GM19043 (cell line): ENCODE results near the gene DPP8.

ENCODE experiments used
- ATAC-seq: cut with Tn5 transposase; IDR thresholded peaks from one replicate; pipeline ENCODE4 v1.9.1; 2021; ENCODE audit warnings: low read depth; ENCODE audit not compliant: unreplicated experiment

Gene DPP8

GRCh38 chr15:65434201-65434600 lies 83.3 kb downstream of the DPP8 start:
- no peak for ATAC-seq

GRCh38 chr15:65431731-65432130 lies 85.8 kb downstream of the DPP8 start:
- ATAC-seq, result no peak

DNA sequence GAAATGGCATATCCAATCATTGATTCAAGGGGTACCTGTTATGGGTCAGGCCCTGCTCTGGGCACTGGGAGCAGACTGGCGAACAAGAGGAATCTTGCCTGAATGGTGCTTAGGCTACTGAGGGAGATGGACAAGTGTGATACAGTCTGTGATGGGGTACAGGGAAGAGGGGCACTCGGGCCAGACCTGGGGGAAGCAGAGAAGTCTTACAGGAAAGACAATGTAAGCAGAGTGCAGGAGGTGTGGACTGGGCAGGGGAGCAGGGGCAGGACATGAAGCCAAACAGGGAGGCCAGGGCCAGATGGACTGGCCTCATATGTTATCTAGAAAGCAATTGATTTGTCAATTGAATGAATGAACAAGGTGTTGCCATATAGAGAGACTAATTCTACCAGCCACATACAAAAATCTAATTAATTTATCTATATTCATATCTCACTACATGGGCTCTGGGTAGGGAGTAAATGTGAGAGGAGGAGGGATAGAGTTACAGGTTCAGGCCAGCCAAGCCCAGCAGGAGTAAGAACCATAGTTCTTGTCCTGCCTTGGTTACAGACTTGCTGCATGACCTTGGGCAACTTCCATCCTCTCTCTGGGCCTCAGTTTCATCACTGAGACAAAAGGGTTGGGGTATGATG lies 91.2 kb downstream of the DPP8 start:
- no peak for ATAC-seq

- no peak for ATAC-seq
Measured at GRCh38 chr15:65424683-65425082, 92.8 kb downstream of the DPP8 start.

- no peak for ATAC-seq
Measured at GRCh38 chr15:65423976-65424679, 93.4 kb downstream of the DPP8 start.

GRCh38 chr15:65423150-65423975 lies 94.1 kb downstream of the DPP8 start:
- ATAC-seq, result no peak

DNA sequence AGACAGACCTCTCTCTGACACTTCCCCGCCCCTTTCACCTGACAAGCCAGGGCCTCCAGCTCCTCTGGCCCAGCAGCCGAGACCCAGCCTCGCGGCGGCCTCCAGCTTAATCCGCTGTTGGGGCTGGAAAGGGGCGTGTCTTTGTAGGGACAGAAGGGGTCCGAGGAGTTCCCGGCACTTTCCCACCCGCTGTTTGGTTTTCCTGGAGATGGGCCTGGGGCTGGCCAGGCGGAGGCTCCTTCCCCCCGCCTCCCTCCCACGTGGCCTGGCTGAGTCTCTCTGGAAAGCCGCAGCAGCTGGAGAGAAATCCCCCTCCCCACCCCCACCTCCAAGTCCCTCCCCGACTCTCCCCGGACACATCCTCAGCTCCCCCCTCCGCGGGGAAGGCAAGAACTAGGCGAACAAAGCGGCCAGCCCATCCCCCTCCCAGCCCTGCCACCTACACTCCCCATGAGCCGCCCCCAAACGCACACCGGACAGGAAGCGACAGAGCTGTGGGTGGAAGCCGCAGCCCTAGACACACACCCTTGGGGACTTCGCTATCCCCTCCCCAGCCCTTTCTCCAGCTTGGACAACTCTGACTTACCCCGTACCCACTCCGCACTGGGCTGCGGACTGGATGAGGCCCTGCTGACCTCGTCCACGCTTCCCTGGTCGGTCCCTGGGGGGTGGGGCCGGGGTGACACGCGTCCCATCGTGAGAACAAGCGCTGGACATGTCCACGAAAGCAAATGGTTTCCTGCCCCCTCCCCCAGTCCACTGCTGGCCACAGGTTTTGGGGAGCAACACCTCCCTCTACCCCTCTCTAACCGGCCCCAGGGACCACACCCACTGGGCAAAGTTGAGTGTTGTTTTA lies 95.9 kb downstream of the DPP8 start:
- ATAC-seq, result no peak

DNA sequence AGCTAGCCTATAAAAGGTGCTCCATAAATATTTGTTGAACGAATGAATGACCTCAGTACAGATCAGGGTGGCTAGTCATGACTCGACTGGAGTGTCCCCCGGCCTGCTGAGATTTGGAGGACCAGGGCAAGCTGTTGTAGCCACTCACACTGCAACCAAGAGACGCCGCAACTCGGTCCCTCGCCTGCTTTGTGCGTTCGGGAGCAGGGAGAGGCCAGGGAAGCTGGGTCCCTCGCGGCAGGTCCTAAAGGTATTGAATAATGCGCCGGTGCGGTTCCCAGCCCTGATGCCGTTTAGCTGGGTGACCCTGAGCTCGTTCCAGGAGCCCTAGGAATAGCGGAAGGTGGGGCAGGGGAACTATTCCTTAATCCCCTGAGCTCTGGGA lies 96.5 kb downstream of the DPP8 start:
- no peak for ATAC-seq

GRCh38 chr15:65418596-65418995 lies 98.9 kb downstream of the DPP8 start:
- no peak for ATAC-seq

DNA sequence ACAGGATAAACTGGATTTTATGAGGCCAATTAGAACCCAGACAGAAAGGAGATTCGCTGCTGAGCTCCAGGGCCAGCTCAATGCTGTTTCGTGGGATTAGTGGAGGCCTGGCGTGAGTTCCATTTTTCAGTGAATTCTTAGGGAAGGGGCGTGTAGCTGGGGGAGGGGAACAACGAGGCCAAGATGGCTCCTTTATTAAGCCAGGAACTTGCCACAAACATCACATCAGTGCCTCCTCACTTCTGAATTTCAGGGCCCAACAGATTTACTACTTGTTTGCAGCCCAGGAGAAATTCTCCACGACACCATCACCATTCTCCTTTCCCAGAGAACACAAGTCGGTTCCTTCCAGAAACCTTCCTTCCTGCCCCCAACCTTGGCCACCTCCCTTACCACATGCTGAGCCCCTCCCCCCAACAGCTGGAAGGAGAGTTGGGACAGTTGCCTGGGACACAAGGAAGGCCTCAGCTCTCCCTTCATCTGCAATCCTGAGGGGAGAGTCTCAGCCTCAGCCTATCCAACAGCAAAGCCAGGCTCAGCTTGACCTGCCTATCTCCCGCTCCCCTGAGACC lies 100.6 kb downstream of the DPP8 start:
- ATAC-seq, result no peak

DNA sequence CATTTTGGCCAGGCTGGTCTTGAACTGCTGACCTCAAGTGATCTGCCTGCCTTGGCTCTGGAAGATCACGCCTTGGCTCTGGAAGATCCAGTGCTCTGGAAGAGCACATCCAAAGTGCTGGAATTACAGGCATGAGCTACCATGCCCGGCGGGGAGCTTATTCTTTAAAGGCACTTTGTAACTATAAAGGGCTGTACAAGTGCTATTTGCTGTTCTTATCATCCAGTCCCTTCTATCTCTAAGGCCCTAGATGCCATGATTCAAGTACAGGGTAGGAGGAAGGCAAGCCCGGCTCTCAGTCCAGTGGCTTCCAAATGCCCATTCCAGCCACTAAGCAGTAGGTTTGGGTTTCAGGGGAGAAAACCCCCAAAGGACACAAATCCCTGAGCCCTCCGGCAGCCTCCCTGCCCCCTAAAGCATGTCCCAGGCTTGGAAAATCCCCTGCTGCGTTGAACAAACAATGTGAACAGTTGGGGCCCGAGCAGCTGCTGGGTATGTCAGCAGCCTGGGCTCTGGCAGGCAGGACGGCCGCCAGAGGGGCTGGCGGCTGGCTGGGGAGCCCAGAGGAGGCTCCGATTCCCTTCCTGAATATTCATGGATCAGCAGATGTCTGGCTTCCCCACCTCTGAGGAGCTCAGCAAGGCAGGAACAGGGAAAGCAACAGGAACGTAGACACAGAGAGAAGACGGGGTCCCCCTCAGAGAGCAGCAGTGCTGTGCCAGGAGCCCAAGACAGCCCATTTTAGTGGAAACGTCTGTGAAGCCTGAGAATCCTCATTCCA lies 102.5 kb downstream of the DPP8 start:
- ATAC-seq, result no peak

DNA sequence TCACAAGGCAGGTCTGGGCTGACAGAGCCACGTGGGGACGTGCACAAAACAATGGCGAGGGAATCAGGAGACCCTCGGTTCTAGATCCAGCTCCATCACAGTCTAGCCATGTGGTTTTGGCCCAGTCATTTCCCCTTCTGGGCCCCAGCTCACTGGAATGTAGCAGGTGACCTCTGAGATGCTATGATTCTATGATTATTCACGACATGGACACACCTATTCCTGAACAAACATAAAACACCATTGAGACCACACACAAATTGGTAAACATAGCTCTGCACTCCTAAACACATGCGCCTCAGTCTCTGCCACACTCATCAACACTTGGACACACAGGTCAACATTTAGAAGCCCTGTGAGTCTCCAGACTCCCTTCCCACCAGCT lies 103.7 kb downstream of the DPP8 start:
- no peak for ATAC-seq

GRCh38 chr15:65413051-65413759 lies 104.3 kb downstream of the DPP8 start:
- no peak for ATAC-seq

DNA sequence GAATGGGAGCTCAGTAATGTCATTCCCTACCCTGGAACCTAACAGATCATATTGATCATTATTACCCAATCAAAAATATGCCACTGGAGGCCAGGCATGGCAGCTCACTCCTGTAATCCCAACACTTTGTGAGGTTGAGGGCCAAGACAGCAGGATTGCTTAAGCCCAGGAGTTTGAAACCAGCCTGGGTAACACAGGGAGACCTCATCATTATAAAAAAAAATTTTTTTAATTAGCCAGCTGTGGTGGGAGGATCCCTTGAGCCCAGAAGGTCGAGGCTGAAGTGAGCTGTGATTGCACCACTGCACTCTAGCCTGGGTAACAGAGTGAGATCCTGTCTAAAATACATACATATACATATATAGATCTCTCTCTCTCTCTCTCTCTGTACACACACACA lies 104.9 kb downstream of the DPP8 start:
- ATAC-seq, result no peak

DNA sequence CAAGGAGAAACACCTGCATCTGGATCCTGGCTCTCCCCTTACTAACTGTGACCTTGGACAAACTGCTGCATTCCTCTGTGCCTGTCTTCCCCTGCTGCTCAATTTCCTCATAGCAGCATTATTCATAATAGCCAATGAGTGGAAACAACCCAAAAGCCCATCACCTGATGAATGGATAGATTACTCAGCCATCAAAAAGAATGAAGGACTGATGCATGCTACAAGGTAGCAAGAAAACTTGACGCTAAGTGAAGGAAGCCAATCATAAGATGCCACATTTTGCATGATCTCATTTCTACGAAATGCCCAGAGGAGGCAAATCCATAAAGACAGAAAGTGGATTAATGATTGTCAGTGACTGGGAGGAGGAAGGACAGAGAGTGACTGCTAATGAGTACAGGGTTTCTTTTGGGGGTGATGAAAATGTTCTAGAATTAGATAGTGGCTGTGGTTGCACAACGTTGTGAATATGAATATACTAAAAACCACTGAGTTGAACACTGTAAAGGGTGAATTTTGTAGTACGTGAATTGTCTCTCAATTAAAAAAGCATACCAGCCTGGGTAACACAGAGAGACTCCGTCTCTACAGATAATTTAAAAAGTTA lies 105.9 kb downstream of the DPP8 start:
- no peak for ATAC-seq

GRCh38 chr15:65410972-65411371 lies 106.5 kb downstream of the DPP8 start:
- no peak for ATAC-seq

DNA sequence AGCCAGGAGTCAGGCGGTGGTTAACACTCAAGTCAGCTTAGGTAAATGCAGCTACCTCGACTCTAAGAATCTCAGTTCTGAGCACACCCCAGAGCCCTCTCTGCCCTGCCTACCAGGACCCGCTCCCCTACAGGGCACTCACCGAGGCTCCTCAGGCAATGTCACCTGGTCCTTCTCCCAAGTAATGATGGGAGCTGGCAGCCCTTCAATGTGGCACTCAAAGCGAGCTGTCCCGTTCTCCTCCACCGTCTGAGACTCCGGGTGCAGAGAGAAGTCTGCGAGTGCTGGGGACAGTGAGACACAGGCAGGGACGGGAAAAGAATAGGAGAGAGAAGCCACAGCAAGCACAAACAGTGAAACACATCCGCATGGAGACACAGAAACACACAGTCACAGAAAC lies 107.5 kb downstream of the DPP8 start:
- ATAC-seq, result no peak

DNA sequence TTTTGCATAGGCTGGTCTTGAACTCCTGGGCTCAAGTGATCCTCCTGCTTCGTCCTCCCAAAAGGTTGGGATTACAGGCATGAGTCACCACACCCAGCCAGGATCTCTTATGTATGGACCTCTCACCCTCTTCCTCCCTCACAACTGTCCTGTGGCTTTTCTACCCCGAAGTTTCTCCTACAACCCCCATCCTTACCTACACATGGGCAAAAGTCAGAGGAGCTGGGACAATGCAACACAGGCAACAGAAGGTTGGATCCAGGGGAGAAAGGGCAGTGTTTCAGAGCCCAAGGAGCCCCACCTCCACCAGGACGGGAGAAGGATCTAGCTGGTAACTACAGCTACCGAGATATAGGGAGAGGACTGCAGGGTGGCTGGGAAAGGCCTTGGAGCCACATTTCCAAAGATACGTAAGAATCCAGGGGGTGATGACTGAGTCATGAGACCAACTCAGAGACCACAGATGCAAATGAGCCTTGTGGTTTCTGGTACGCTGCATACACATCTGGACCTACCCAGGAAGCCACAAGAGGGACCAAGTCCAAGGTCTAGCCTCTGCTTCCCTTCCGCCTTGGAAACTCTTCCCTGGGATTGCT lies 108.4 kb downstream of the DPP8 start:
- no peak for ATAC-seq
